Adrenal gland (tissue), 12 donors: ENCODE measurements around the gene NCAPG. TPM values are rescaled to one million over a fixed set of nuclear protein-coding genes. Genes with fewer than 3 reads are reported as not detected.

Experiments used
- DNase-seq, 7 donors: peaks; one replicate each; pipeline ENCODE4 v3.0.0-alpha.2; 2019 to 2020
- H3K27ac ChIP-seq, 5 donors: fragments of 200-600 bp; sonication (generic) in 4 of 5; 1 replicate in 3 of 5; 2 replicates in 2 of 5; pipeline versions ENCODE4 v1.5.1 to v1.8.0; 2016 to 2020; ENCODE audit warnings: mild to moderate bottlenecking in 1 of 5
- H3K27me3 ChIP-seq: fragments of 200-600 bp; 2 replicates; pipeline ENCODE4 v1.8.0; 2021
- H3K36me3 ChIP-seq, 2 donors: fragments of 200-600 bp; replicated peaks in 1 of 2; 1 replicate in 1 of 2; 2 replicates in 1 of 2; pipeline versions ENCODE4 v1.5.1 to v1.8.0; 2018 to 2022
- H3K4me1 ChIP-seq, 2 donors: fragments of 200-600 bp; replicated peaks in 1 of 2; 1 replicate in 1 of 2; 2 replicates in 1 of 2; pipeline versions ENCODE4 v1.5.1 to v1.8.0; 2018 to 2021
- H3K4me3 ChIP-seq, 4 donors: fragments of 200-600 bp; sonication (generic) in 3 of 4; one replicate each; pipeline ENCODE4 v1.5.1; 2016 to 2018
- H3K9me3 ChIP-seq, 3 donors: fragments of 200-600 bp; sonication (generic) in 1 of 3; replicated peaks in 1 of 3; 1 replicate in 2 of 3; 2 replicates in 1 of 3; pipeline versions ENCODE4 v1.5.1 to v1.8.0; 2016 to 2021
- CTCF ChIP-seq, 6 experiments: fragments of 450-650 bp in 4 of 6; fragments of 200-600 bp in 2 of 6; sonication (generic) in 1 of 6; IDR thresholded peaks; 1 replicate in 5 of 6; 2 replicates in 1 of 6; pipeline versions ENCODE4 v1.5.1 to v1.8.0; 2016 to 2021; ENCODE audit warnings: antibody characterized with exemption in 6 of 6, mild to moderate bottlenecking in 2 of 6, moderate library complexity in 1 of 6
- POLR2A ChIP-seq, 2 donors: fragments of 450-650 bp; IDR thresholded peaks; one replicate each; pipeline ENCODE4 v1.6.1; 2017; ENCODE audit warnings: antibody characterized with exemption in 2 of 2, mild to moderate bottlenecking in 2 of 2, moderate library complexity in 1 of 2
- WGBS, 4 donors: extraction: QIAGEN DNeasy Blood & Tissue Kit in 2 of 4; methylation state at CpG; one replicate each; pipeline versions ENCODE4 v1.1.5 to v1.1.7; 2013 to 2017; 5-methylcytosine and 5-hydroxymethylcytosine counted together
- intact Hi-C, 2 donors: fragments of 100-400 bp; cut with DNase I; formaldehyde crosslinking; loops; one replicate each; pipeline versions ENCODE4 v1.14.1 to v1.15.0; 2022 to 2023
- polyA plus RNA-seq, 3 donors: library from polyadenylated mRNA; stranded (reverse); fragments of 200-250 nt in 2 of 3; fragments of 350-450 nt in 1 of 3; fragmentation: Illumina TruSeq in 1 of 3; extraction: RNeasy Lipid Tissue Mini Kit (QIAGEN cat#74804) in 1 of 3; gene quantifications; one replicate each; pipeline ENCODE4 v1.2.3, GENCODE V29; 2013 to 2014
- total RNA-seq, 9 donors: library from RNA; depleted of rRNA in 4 of 9; stranded (reverse); fragments of >200 nt in 4 of 9; fragments of 120-200 nt in 1 of 9; fragmentation: NEBNext Ultra II Directional in 1 of 9; extraction: Animal tissue kit (Norgen Biotek cat#: 25700) in 1 of 9; gene quantifications; one replicate each; pipeline versions ENCODE4 v1.1.0 to v1.2.4, GENCODE V29; 2013 to 2023
- donor health status: healthy with polysubstance abuse.
- donor health status: Bipolar disorder and iron deficiency.
- donor health status: DM: yes; HTN: yes; CAD: no.
- donor health status: DM: no; HTN: no; CAD: no.
- donor health status: DM: no; HTN: no; CAD: no.
- donor health status: DM: yes; HTN: yes; CAD: no.

The NCAPG gene
- total and polyA plus RNA-seq, 12 donors: 0.17 to 16.1 (median 0.74) TPM

- Histone ChIP-seq H3K4me1 (peaks cover 8 to 13% of the 10 kb centered on the region in 2 donors), H3K27ac (no peak overlapping the region), H3K27me3 (peaks cover 5% of the 10 kb centered on the region), H3K9me3 (no peaks in the 10 kb centered on the region), H3K36me3 (no peaks in the 10 kb centered on the region), H3K4me3 (no peak overlapping the region)
- intact Hi-C loops: no loop called here
- TF ChIP-seq CTCF (IDR thresholded peaks at IDR 0.05): no peak
- no peak for TF ChIP-seq POLR2A (IDR thresholded peaks at IDR 0.05)
- WGBS, 4 donors: 68 to 79% (median 72%) methylated on average over 5 of the region's 5 CpGs
- DNase-seq: no peak
These were observed 24.9 kb upstream of the NCAPG start for GRCh38 chr4:17785858-17786257.

DNA sequence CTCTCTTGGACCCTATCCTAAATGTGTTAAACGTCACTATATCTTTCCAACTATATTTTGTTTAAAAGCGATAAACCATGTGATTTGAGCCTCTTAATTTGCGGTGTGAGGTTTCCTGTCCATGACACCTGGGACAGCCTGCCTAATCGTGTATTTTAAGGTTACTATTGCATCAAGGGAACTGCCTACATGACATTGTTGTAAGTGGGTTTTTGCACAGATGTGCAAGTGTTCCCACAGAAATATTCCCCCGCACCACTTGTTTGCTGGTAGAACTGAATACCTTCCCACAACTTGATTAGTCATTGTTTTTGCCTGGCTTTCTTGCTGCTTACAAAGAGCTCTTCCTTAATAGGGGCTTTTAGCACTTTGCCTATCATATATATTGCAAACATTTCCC, 24.2 kb upstream of the NCAPG start:
- TF ChIP-seq CTCF (IDR thresholded peaks at IDR 0.05): no peak
- no peaks in the 10 kb centered on the region for H3K9me3 ChIP-seq
- H3K36me3 ChIP-seq: no peaks in the 10 kb centered on the region
- no peak for DNase-seq
- peaks cover 1 to 6% of the 10 kb centered on the region in 2 donors for H3K4me1 ChIP-seq
- no peak overlapping the region for H3K27ac ChIP-seq
- intact Hi-C loops: no loop called here
- no peak overlapping the region for H3K4me3 ChIP-seq
- no peaks in the 10 kb centered on the region for H3K27me3 ChIP-seq
- whole genome bisulfite sequencing, 4 donors: 63 to 70% (median 67%) methylated on average over 5 of the region's 5 CpGs

- Histone ChIP-seq H3K4me1 (no peaks in the 10 kb centered on the region), H3K4me3 (no peak overlapping the region), H3K36me3 (no peaks in the 10 kb centered on the region), H3K9me3 (no peaks in the 10 kb centered on the region), H3K27me3 (no peaks in the 10 kb centered on the region), H3K27ac (no peak overlapping the region)
- no peak for DNase-seq
- WGBS, 4 donors: 78 to 91% (median 84%) methylated on average over 5 of the region's 5 CpGs
- intact Hi-C loops: no loop called here
- TF ChIP-seq POLR2A (IDR thresholded peaks at IDR 0.05) (no peak), CTCF (IDR thresholded peaks at IDR 0.05) (no peak)
These were observed 23.5 kb upstream of the NCAPG start for GRCh38 chr4:17787315-17787714.

- TF ChIP-seq CTCF (IDR thresholded peaks at IDR 0.05) (no peak), POLR2A (IDR thresholded peaks at IDR 0.05) (no peak)
- no peak overlapping the region for H3K4me3 ChIP-seq
- intact Hi-C loops: no loop called here
- H3K36me3 ChIP-seq: no peaks in the 10 kb centered on the region
- DNase-seq: no peak
- H3K27me3 ChIP-seq: no peaks in the 10 kb centered on the region
- no peaks in the 10 kb centered on the region for H3K9me3 ChIP-seq
- H3K27ac ChIP-seq: no peak overlapping the region
- no peaks in the 10 kb centered on the region for H3K4me1 ChIP-seq
These were observed 21.8 kb upstream of the NCAPG start for GRCh38 chr4:17788956-17789355.
